GM21367 (cell line): ENCODE data around the gene NHLRC2.

ENCODE experiments used
- ATAC-seq: cut with Tn5 transposase; IDR thresholded peaks from one replicate; pipeline ENCODE4 v1.9.1; 2021; ENCODE audit not compliant: unreplicated experiment

The NHLRC2 gene

GRCh38 chr10:113907166-113907565 is 52.7 kb downstream of the NHLRC2 start:
- no peak for ATAC-seq

- no peak for ATAC-seq
These were observed 53.8 kb downstream of the NHLRC2 start for GRCh38 chr10:113908236-113908635.

GRCh38 chr10:113911113-113911512 is 56.7 kb downstream of the NHLRC2 start:
- ATAC-seq, result no peak

DNA sequence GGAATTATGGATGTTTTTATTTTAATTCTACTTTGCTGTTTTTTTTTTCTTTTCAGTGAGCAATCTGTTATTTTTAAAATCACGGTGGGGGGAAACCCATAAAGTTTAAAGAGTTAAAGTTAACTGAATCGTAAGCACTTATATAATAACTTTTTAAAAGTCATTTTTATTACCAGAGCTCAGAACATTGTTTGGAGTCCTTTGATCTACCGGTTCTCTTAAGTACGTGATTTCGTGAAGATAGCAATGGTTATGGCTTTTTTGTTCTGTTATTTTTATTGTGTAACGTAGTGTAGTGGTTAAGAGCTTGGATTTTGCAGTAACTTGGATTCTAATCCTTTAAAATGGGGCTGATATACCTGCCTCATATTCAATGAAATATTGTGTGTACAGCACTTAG is 57.4 kb downstream of the NHLRC2 start:
- no peak for ATAC-seq

DNA sequence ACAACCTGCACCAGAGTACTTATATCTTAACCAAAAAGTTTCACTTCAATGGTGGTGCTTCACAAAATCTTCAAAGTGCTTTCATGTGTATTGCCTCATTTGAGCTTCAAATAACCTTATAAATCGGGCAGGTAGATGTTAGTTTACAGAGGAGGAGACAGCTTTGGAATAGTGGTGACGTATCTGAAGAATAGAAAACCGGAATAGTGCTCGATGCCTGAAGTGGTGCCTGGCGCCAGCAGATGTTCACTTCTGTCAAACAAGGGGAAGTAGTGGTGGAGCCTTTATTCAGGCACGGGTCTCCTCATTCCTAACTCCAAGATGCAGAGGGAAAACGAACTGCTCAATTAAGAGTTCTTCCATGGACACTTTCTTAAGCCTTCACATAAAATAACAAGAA is 58.1 kb downstream of the NHLRC2 start:
- ATAC-seq, result no peak

DNA sequence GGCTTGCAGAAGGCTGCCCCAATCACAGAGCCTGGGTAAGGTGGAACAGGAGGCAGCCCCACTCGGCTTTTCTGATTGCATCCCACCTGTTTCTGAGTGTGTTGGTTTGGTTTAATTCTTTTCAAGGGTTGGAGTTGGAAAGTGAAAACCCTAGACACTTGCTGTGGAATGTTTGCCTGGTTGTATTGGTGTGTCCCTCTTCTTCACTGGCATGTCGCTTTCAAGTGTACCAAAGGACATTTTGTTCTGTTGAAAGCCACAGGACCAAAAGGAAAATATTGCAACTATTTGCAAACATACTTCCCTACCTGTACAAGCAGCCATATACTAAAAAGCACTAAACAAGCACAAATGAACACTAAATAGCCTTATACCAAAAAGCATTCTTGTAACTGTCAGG is 60.5 kb downstream of the NHLRC2 start:
- no peak for ATAC-seq

GRCh38 chr10:113915540-113915939 is 61.1 kb downstream of the NHLRC2 start:
- no peak for ATAC-seq

GRCh38 chr10:113916053-113916452 is 61.6 kb downstream of the NHLRC2 start:
- ATAC-seq, result no peak

DNA sequence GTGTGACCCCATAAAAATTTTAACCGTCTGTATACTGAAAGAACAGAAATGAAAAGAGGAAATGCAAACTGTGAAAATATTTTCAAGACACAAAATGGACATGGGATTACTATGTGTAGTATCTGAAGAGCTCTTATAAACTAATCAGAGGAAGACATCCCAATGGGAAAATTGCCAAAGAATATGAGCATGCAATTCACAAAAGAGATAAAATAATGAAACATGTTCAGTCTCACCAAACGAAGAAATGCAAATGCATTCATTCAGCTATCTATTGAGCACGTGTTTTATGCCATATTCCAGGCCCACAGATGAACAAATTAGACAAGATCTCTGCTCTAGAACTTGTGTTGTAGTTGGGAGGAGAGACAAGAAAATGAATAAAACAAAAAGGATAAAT is 63.2 kb downstream of the NHLRC2 start:
- ATAC-seq, result no peak

DNA sequence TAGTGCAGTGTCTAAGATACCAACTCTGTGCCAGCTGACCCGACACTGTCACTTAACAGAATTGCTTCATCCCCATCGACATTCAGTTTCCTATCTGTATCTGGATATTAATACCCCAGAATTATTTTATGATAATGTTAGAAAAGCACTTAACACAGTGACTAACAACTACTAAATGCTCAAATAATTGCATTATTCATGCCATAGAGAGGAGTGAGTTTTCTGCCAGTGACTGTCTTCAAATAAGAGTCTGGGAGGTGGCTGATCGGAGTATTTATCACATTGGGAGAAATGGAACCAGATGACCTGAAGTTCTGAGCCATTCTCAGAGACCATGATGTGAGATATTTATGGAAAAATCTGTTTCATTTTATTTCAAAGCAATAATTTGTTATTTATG is 65.7 kb downstream of the NHLRC2 start:
- ATAC-seq, result no peak

DNA sequence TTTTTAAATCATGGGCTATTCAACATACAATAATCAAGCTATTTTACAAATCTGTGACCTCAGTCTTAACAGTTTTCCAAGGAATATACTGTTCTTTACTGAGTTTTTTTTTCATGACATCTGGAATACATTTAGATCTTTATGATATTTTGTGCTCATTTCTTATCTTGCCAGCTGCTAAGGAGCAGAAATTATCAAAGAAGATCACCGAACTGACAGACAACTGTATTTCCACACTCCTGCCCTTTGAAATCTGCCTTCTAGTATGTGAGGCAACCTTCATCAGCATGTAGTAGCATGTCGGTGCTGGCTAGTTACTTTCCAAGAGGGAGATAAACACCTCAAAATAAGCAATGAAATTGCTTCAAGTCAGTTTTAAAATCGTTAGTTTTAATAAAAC is 66.4 kb downstream of the NHLRC2 start:
- no peak for ATAC-seq

DNA sequence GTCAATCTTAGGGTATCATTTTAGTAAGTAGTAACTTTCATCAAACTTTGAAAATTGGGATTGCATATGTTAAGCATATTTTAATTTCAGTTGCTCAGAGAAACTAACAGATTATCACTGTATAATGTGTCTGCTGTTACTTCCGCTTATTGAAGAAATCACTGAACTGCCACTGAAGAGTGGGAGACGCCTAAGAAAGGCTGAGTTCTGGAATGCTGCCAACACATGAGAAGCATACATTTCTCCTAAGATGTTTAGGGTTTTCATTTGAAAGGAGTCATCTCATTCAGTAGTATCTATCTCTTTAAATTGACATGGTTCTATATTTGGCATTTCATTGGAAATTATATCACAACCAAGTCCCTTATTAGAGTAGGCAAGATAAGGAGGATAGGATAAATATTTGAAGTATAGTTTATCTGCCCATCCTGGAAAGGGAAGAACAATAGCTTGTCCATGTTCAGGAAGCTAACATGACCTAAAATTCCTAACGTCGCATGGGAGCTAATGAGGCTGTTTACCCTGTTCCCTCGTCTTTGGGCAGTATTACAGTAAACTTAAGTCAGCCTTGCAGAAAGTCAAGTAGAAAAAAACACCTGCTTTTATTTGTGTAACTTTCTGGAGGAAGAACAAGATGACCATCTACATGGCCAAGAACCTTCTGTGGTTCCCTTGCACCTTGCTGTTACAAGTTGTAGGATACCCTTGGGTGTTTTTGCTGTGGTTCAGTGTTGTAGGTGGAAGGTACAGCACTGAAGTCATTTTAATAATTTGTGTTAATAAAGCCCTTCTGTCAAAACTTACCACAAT is 67.3 kb downstream of the NHLRC2 start:
- ATAC-seq, result no peak

DNA sequence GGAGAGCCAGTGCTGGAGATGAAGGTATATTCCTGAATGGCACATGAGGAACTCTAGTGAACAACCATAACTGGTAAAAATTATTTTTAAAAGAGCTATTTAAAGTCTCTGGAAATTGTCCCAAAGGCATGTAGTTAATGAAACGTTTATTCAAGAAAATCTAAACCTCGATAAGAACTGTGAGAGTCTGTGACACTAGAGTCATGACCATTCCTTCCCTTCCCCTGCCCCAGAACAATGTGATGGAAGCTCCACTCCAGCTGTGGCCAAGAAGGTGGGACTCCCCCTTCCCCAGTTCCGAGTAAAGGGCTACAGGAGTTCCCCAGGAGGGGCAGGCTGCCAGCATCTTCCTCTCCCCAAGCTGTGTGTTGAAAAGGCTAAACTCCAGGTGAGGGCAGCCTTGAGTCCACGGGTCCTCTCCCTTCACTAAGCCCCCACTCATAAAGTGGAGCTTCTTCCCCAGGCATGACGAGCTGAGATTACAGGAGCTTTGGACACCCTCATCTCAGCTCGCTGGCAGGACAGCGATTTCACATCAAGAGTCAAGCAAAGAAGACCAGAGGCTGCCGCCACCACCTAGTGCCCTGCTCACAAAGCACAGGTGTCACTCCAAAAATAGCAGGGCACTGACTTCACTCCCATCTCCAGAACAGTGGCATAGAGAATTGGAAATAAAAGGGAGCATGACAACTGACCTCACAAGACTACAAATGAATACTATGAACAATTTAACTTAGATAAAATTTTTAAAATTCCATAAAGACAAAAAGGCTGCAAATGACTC is 68.5 kb downstream of the NHLRC2 start:
- ATAC-seq, result no peak

GRCh38 chr10:113924186-113924585 is 69.7 kb downstream of the NHLRC2 start:
- ATAC-seq, result no peak

- ATAC-seq, result no peak
These were observed 70.2 kb downstream of the NHLRC2 start for GRCh38 chr10:113924664-113925063.

- no peak for ATAC-seq
These were observed 73.0 kb downstream of the NHLRC2 start for GRCh38 chr10:113927440-113927839.

DNA sequence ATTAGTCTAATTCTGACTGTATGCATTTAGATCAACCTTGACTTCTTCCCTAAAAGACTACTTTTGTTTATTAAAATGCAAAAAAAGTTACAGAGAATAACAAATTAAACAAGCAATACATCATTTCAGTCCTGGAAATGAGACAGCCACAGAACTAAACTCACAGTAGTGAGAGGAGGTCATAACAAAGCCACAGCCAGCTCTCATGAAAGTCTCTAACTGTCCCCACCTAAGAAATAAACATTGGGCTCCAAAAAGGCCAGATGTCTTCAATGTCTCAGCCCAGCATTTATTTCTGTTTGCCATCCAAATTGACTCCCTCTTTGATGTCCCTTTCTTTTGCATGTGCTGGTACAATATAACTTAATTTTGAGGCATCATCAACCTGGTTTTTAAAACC is 74.4 kb downstream of the NHLRC2 start:
- ATAC-seq, result no peak

DNA sequence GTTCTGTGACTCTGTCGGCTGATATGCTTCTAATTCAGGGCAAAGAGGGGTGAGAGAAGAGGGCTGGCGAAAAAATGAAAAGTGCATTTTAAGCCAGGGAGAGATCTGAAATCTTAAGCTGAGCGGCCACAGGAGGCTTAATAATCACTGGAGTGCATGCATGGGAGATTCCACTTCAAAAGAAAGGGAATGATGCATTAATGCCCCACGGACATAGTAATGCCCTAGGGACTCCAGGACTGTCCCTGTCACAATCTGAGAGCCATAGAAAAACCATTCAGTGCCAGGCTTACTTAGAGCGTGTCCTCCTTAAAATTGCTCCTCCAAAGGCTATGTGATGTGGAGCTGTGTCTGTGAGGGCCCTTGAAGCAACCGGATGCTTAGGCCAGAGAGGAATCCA is 75.1 kb downstream of the NHLRC2 start:
- no peak for ATAC-seq

DNA sequence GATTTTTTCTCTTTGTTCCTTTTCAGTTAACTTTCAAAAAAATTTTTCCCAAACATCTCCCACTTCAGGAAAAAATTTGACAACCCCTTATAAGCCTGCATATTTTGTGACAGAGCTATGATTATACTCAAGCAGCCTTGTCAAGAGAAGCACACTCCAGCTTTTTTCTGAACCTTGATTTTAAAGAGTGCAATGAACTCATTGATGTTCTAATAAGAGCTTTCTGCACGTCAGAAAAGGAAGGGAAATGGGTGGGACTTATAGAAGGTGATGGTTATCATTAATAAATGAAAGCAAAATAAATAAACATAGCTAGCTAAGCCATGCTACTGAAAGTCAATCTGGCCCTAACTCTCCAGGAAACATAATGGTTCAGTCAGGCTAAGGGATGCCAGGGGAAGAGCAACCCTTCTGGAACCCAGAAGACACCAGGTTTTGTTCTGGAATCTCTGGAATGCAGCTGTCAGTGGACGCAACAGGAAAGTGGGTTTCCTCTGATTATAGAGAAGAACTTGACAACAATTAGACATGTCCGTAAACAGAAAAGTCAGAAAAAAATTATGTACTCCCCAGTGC is 76.1 kb downstream of the NHLRC2 start:
- no peak for ATAC-seq

DNA sequence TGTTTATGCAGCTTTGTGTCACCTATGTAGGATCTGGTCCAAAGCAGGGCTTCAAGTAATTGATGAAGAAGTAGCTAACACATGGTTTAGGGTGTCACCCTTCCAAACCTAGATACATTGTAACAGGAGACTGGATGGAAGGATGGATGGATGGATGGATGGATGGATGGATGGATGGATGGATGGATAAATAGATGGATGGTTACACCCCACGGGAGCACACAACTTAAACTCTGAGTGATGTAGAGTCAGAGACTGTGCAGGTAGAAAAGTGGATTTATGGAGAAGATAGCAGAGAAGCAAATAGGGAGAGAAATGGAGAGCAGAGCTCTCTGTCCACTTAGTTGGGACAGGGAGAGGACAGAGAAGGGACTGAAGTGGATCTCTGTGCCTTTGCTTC is 78.4 kb downstream of the NHLRC2 start:
- no peak for ATAC-seq

DNA sequence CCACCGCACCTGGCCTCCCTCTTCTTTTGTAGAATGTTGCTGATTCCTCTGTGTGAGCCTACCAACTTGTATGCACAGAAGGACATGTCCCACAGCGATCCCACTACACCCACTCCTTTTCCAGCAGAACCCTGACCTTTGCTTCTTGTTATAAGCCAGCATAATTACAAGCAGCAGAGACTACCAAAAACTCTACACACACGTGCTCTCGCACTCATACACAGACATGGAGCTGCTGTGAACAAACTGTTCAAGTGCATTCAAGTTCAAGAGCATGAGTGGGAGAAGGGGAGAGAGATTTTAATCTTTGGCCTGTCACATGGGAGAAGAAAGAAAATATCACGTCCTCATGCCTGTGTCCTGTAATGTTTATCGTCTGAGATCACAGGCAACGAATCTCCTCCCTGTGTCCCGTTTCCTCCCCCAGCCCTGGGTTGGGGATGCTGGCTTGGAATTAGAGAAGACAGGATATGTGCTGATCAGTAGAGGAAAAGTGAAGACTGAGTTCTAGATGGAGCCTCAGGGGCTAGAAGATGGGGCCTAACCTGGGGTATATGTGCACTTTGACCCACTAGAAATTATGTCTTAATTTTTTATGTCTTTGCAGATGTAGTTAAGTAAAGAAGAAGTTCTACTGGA is 79.6 kb downstream of the NHLRC2 start:
- no peak for ATAC-seq

- ATAC-seq, result no peak
These were observed 82.8 kb downstream of the NHLRC2 start for GRCh38 chr10:113937258-113937657.
